Pancreas (tissue), 10 donors: ENCODE data around the gene IP6K1. TPM values are rescaled to one million over a fixed set of nuclear protein-coding genes. Genes with fewer than 3 reads are reported as not detected.
"Not testable (repeated sequence)": the region's sequence is repeated elsewhere in the genome, so short reads cannot be mapped to it uniquely, and the experiment has no call there.

Experiments
- ATAC-seq, 4 donors: fragments of 200-7000 bp; cut with Tn5 transposase; one replicate each; pipeline versions ENCODE4 v1.8.0 to v1.9.1; 2020; ENCODE audit warnings: mild to moderate bottlenecking in 4 of 4, moderate library complexity in 4 of 4
- DNase-seq, 6 donors: peaks; one replicate each; pipeline ENCODE4 v3.0.0-alpha.2; 2020
- FAIRE-seq: peaks from 2 replicates; lab custom pipeline; 2012; peaks lifted over from hg19 to GRCh38; lab: Jason Lieb, UNC
- H3K27ac ChIP-seq, 4 donors: fragments of 200-600 bp; sonication (generic); 1 replicate in 3 of 4; 2 replicates in 1 of 4; pipeline versions ENCODE4 v1.5.0 to v1.8.0; 2020
- H3K27me3 ChIP-seq, 4 donors: fragments of 200-600 bp; one replicate each; pipeline ENCODE4 v1.8.0; 2021
- H3K36me3 ChIP-seq, 3 donors: fragments of 200-600 bp; sonication (generic) in 1 of 3; one replicate each; pipeline versions ENCODE4 v1.5.0 to v1.8.0; 2020 to 2021
- H3K4me1 ChIP-seq, 3 donors: fragments of 200-600 bp; one replicate each; pipeline ENCODE4 v1.8.0; 2021
- H3K4me3 ChIP-seq, 4 donors: fragments of 200-600 bp; sonication (generic) in 2 of 4; one replicate each; pipeline versions ENCODE4 v1.5.0 to v1.8.0; 2020 to 2021
- H3K9me3 ChIP-seq, 4 donors: fragments of 200-600 bp; one replicate each; pipeline ENCODE4 v1.8.0; 2021
- WGBS, 2 donors: extraction: QIAGEN DNeasy Blood & Tissue Kit; methylation state at CpG; one replicate each; pipeline ENCODE4 v1.1.7; 2013; 5-methylcytosine and 5-hydroxymethylcytosine counted together
- intact Hi-C, 3 donors: fragments of 100-400 bp; cut with DNase I; formaldehyde crosslinking; loops; one replicate each; pipeline versions ENCODE4 v1.11.1 to v1.14.2; 2022
- polyA plus RNA-seq, 2 donors: library from polyadenylated mRNA; stranded (reverse); fragments of 200-250 nt; gene quantifications; one replicate each; pipeline ENCODE4 v1.2.3, GENCODE V29; 2013
- total RNA-seq, 6 donors: library from RNA; stranded (reverse); fragmentation: NEBNext Ultra II Directional in 4 of 6; extraction: Animal tissue kit (Norgen Biotek cat#: 25700) in 4 of 6; gene quantifications; one replicate each; pipeline versions ENCODE4 v1.2.1 to v1.2.4, GENCODE V29; 2021 to 2023
- TF ChIP-seq, protein P1 (sequence below), 4 donors: fragments of 200-600 bp; sonication (generic) in 3 of 4; IDR thresholded peaks; one replicate each; pipeline versions ENCODE4 v1.5.0 to v1.8.0; 2021; ENCODE audit warnings: antibody characterized with exemption in 4 of 4
- donor health status: healthy with polysubstance abuse.
- donor health status: DM: no; HTN: no; CAD: no; lungs with moderate emphysema.
- donor health status: DM: no; HTN: no; CAD: no.
- donor health status: control.
- donor health status: control.
- donor health status: Bipolar disorder and iron deficiency.
- donor health status: DM: yes; HTN: yes; CAD: no.
- donor health status: DM: no; HTN: no; CAD: no.
- donor health status: DM: no; HTN: no; CAD: no.
- donor health status: DM: yes; HTN: yes; CAD: no.

The IP6K1 gene
- total and polyA plus RNA-seq, 8 donors = 11.2 to 28.5 (median 15.2) TPM

DNA sequence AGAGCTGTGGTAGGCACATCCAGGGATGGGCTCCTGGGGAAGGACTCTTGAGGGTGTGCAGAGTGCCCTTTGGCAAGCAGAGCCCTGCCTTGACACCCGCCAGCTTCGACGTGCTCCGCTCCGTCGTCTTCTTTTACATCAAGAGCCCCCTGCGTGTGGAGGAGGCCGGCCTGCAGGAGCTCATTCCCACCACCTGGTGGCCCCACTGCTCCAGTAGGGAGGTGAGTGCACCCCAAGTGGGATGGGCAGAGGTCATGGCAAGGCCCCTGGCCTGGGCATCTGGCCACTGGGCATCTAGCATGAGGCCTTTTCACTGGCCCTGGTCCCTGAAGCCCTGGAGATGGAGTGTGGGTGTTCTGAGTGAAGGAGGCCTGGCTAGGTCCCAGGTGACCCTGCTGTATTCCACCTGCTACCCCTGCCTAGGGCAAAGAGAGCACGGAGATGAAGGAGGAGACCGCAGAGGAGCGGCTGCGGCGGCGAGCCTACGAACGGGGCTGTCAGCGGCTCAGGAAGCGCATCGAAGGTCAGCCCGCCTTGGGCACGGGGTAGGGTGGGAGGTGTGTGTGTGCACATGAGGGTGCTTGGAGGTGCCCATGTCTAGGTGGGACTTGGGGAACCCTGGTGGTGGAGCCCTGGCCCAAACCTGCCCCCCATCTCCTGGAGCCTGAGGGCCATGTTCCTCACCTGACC, 84.8 kb downstream of the IP6K1 start:
- no peaks in the 10 kb centered on the region for H3K4me1 ChIP-seq
- H3K4me3 ChIP-seq = no peak overlapping the region
- WGBS, 2 donors = 85 to 87% methylated on average over 21 of the region's 21 CpGs
- no peaks in the 10 kb centered on the region for H3K27me3 ChIP-seq
- H3K36me3 ChIP-seq = peaks cover 0 to 9% (median 0%) of the 10 kb centered on the region in 3 donors
- TF ChIP-seq, protein P1, sequence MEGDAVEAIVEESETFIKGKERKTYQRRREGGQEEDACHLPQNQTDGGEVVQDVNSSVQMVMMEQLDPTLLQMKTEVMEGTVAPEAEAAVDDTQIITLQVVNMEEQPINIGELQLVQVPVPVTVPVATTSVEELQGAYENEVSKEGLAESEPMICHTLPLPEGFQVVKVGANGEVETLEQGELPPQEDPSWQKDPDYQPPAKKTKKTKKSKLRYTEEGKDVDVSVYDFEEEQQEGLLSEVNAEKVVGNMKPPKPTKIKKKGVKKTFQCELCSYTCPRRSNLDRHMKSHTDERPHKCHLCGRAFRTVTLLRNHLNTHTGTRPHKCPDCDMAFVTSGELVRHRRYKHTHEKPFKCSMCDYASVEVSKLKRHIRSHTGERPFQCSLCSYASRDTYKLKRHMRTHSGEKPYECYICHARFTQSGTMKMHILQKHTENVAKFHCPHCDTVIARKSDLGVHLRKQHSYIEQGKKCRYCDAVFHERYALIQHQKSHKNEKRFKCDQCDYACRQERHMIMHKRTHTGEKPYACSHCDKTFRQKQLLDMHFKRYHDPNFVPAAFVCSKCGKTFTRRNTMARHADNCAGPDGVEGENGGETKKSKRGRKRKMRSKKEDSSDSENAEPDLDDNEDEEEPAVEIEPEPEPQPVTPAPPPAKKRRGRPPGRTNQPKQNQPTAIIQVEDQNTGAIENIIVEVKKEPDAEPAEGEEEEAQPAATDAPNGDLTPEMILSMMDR (IDR thresholded peaks at IDR 0.05) = peak in 1 of 4 donors; percentile 20
- no peaks in the 10 kb centered on the region for H3K9me3 ChIP-seq
- no peak for FAIRE-seq
- intact Hi-C loops = loop anchor here in 2 of 3 donors (5.0 to 10.0 kb wide), 2 partner anchors 141 to 143 kb away; no protein-coding TSS in a partner anchor
- DNase-seq = peak in 2 of 6 donors; percentile 36 to 67
- H3K27ac ChIP-seq = no peak overlapping the region
- ATAC-seq = no peak

DNA sequence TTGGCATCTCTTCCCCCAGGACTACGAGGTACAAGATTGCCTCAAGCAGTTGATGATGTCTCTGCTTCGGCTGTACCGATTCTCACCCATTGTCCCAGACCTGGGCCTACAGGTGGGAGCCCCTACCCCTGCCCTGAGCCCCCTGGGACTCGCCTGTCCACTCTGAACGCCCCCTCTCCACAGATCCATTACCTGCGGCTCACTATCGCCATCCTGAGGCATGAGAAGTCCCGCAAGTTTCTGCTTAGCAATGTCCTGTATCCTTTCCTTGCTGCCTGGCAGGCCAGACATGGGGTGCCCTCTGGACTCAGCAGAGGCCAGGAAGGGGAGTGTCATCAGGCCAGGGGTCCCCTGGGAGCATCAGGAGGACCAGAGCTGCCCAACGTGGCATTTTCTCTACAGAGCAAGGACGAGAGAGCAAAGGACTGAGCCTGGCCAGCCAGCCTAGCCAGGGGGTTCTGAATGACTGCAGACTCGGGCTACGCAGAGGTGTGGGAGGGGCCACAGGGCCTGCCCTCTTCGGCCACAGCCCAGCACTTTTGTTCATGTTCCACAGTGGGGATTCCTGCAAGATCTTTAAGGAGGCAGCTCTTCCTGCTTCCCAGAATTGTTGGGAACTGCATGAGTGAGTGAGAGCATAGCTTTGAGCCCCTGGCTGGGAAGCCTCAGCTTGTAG, 85.8 kb downstream of the IP6K1 start:
- 79 to 83% methylated on average over 13 of the region's 13 CpGs for WGBS, 2 donors
- no peak overlapping the region for H3K4me3 ChIP-seq
- no peak overlapping the region for H3K27ac ChIP-seq
- no peaks in the 10 kb centered on the region for H3K9me3 ChIP-seq
- H3K27me3 ChIP-seq = no peaks in the 10 kb centered on the region
- intact Hi-C loops = loop anchor here in 2 of 3 donors (5.0 to 10.0 kb wide), 2 partner anchors 142 to 144 kb away; no protein-coding TSS in a partner anchor
- peak in 2 of 6 donors; percentile 8 to 31 for DNase-seq
- peaks cover 0 to 2% (median 0%) of the 10 kb centered on the region in 3 donors for H3K36me3 ChIP-seq
- TF ChIP-seq, protein P1 (IDR thresholded peaks at IDR 0.05) = no peak
- ATAC-seq = no peak
- FAIRE-seq = no peak
- no peaks in the 10 kb centered on the region for H3K4me1 ChIP-seq

DNA sequence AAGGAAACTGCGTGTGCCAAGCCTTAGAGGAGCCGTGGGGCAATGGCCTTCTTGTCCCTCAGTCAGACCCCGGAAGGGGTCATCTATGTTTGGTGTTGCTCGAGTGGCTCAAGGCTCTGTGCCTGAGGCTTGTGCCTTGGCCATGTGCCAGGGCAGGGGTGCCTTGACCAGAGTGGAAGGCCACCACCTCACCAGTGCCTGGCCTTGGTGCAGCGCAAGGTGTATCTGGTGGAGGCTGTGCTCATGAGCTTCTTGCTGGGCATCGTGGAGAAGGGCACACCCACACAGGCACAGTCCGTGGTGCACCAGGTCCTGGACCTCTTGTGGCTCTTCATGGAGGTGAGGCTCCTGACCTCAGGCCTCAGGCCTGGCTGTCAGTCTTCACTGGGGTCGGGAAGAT, 86.3 kb downstream of the IP6K1 start:
- H3K36me3 ChIP-seq = no peaks in the 10 kb centered on the region
- no peak overlapping the region for H3K27ac ChIP-seq
- ATAC-seq (no peak), DNase-seq (peak in 2 of 6 donors; percentile 40 to 75), FAIRE-seq (no peak)
- no peak overlapping the region for H3K4me3 ChIP-seq
- TF ChIP-seq, protein P1 (IDR thresholded peaks at IDR 0.05) = no peak
- H3K27me3 ChIP-seq = no peaks in the 10 kb centered on the region
- intact Hi-C loops = loop anchor here in 2 of 3 donors (5.0 to 10.0 kb wide), 2 partner anchors 142 to 145 kb away; no protein-coding TSS in a partner anchor
- WGBS, 2 donors = 73 to 78% methylated on average over 8 of the region's 8 CpGs
- no peaks in the 10 kb centered on the region for H3K4me1 ChIP-seq
- H3K9me3 ChIP-seq = no peaks in the 10 kb centered on the region

DNA sequence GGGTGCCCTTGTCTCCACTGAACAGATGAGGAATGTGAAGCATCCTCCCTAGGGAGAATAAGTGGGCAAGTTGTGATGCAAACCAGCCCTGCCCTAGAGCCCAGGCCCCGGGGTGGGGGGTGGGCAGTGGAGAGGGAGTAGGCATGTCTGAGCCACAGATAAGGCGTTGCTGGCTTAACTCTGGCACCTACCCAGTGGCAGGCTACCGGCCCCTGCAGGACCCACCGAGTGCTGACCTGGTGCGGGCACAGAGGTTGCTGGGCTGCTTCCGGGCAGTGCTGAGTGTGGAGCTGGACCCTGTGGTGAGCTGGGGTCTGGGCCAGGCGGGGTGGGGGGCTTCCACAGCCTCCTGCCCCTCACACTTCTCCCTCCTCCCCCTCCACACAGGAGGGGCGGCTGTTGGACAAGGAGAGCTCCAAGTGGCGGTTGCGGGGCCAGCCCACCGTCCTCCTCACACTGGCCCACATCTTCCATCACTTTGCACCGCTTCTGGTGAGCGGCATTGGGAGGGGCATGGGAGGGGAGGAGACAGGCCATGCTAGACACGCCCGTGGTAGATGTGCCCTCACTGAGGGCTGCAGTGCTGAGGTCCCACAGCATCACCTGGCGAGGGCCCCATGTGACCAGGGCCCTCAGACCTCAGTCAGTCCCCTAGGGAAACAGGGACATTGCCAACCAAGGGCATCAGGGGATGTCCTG, 86.9 kb downstream of the IP6K1 start:
- Histone ChIP-seq H3K27ac (no peak overlapping the region), H3K36me3 (no peaks in the 10 kb centered on the region), H3K27me3 (no peaks in the 10 kb centered on the region), H3K4me1 (no peaks in the 10 kb centered on the region), H3K4me3 (no peak overlapping the region), H3K9me3 (no peaks in the 10 kb centered on the region)
- TF ChIP-seq, protein P1 (IDR thresholded peaks at IDR 0.05) = no peak
- 86 to 90% methylated on average over 14 to 16 of the region's 16 CpGs for WGBS, 2 donors
- ATAC-seq (no peak), DNase-seq (peak in 2 of 6 donors; percentile 26 to 63), FAIRE-seq (no peak)
- intact Hi-C loops = no loop called here

DNA sequence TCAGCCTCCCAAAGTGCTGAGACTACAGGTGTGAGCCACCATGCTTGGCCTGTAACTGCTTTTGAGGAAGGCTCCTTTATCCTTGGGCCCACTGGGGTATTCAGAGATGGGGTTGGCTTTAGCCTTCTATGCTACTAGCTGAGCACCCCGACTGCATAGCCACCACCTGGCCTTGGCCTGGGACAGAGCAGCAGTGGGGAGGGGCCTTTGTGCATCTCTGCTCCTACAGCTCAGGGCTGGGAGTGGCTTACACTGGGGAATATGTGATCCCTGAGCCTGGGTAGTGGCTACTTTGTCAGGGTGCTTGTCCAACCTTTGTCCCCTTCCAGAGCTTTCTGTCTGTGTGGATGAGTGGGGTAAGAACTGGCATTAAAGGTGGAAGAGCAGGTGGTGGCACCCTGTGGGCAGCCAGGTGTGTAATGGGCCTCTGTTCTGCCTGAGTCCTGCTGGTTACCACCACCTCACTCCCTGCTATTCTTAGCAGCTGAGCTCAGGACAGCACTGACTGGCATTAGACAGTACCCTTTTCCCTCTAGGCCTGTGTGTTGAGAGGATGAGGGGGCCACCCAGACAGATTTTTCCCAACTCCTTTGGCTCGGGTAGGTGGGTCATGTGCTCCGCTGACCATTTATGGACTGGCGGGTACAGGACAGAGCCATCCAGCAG, 90.9 kb downstream of the IP6K1 start:
- H3K27ac ChIP-seq, FAIRE-seq, H3K36me3 ChIP-seq, H3K4me3 ChIP-seq, H3K9me3 ChIP-seq, H3K27me3 ChIP-seq, ATAC-seq, H3K4me1 ChIP-seq, intact Hi-C loops: not testable (repeated sequence)
- 87 to 91% methylated on average over 4 of the region's 4 CpGs for WGBS, 2 donors
- peak in 1 of 6 donors; percentile 8 for DNase-seq

DNA sequence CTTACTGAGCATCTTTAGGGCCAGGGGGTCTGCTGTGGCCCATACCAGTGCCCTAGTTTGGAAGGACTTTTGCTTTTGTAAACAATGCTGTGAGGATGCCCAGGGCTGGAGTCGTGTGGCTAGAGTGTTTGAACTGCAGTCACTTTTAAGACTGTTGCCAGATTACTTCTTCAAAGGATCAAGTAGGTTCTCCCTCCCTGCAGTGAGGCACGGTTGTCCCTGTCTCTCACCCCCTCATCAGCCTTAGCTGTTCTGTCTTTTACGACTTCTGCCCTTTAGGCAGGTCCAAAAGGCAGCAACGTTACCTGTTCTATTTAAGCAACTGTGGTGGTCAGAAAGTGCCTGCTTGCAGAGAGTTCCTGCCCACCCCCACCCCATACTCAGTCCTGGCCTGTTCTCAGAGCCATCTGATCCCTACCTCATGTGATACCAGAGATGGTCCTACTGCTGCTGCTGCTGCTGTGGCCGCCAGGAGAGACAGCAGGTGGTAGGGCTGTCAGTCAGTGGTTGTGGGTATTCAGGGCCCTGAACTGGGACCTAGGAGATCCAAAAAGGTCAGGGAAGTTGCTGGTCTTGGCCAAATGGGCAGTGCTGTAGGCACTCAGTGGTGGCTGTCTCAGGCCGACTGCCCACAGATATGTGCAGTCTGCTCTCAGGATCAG, 91.8 kb downstream of the IP6K1 start:
- intact Hi-C loops, H3K36me3 ChIP-seq, H3K4me1 ChIP-seq, H3K27ac ChIP-seq, FAIRE-seq, H3K27me3 ChIP-seq, H3K9me3 ChIP-seq, H3K4me3 ChIP-seq, ATAC-seq: not testable (repeated sequence)
- peak in 2 of 6 donors; percentile 7 to 11 for DNase-seq
- 70% methylated on average over 6 of the region's 6 CpGs for WGBS, 2 donors

DNA sequence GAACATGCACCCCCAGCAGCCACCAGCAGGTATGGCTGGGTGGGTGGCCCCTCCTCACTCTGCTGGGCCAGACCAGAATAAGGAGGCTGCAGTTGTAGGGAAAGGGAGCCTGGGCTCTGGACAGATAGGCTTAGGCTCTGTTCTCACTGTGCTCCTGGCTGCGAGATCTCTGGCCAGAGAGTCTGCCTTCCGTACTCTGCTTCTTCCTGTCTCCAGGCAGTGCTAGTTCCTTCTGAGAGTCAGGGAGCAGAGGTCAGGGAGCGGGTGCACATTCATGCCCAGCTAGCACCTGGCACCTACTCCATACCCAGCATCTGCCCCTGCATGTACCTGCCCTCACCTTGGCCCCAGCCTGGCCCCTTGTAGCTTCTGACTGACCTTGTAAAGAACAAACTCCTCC, 94.9 kb downstream of the IP6K1 start:
- H3K27ac ChIP-seq, ATAC-seq, H3K27me3 ChIP-seq, H3K4me3 ChIP-seq, intact Hi-C loops, FAIRE-seq, H3K9me3 ChIP-seq, H3K36me3 ChIP-seq: not testable (repeated sequence)
- H3K4me1 ChIP-seq = peaks cover 0 to 12% (median 4%) of the 10 kb centered on the region in 3 donors
- WGBS, 2 donors = 75 to 82% methylated on average over 3 of the region's 3 CpGs
- DNase-seq = peak in 2 of 6 donors; percentile 8 to 21
